K562 treated with DMSO at 1 percent for 48 hours (cell line): ENCODE data around the gene RABL3. TPM values are rescaled to one million over a fixed set of nuclear protein-coding genes. Genes with fewer than 3 reads are reported as not detected.

ENCODE experiments used
- total RNA-seq: library from RNA; unstranded; fragments of 300-600 nt; gene quantifications from 2 replicates; pipeline ENCODE4 v1.2.3, GENCODE V29; 2022; ENCODE audit warnings: low replicate concordance; ENCODE audit errors: extremely low read depth

The RABL3 gene, protein sequence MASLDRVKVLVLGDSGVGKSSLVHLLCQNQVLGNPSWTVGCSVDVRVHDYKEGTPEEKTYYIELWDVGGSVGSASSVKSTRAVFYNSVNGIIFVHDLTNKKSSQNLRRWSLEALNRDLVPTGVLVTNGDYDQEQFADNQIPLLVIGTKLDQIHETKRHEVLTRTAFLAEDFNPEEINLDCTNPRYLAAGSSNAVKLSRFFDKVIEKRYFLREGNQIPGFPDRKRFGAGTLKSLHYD
- not detected in 2 replicates for total RNA-seq

DNA sequence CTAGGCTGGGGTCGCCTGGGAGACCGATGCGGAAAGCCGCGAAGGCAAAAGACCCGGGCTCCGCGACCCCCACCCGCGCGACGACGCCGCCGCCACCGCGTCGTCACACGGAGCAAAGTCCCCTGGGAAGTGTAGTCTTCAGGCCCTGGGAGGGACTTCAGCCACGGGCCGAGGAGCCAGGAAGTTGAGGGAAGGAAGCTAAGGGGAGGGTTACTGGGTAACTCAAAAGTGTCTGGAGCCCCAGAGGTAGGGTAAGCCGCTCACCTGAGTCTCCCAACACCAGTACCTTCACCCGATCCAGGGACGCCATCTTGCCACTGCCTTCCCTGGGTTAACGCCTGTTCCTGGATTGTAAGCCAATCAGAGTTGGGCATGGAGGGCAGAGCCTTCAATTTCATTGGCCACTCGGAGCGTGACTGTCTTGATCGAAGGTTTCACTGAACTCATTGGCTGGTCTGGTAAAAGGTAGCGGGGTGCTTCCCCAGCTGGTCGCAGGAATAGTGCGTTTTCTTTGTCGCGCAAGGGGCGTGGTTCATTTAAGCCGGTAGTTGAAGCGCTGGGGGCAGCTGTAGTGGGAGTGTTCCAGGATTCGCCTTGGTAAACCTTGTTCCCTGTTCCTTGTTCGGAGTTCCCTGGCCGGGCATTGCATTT lies at the start of gene RABL3, which contains the start of gene GTF2E1:
Gene RABL3 (minus strand): TSS at position 319 of the 651 bp plus-strand sequence. CDS start 9 bp downstream, at position 310.
Gene GTF2E1 (plus strand): TSS at position 547 of the 651 bp plus-strand sequence. CDS start 7,809 bp downstream, outside the sequence.

DNA sequence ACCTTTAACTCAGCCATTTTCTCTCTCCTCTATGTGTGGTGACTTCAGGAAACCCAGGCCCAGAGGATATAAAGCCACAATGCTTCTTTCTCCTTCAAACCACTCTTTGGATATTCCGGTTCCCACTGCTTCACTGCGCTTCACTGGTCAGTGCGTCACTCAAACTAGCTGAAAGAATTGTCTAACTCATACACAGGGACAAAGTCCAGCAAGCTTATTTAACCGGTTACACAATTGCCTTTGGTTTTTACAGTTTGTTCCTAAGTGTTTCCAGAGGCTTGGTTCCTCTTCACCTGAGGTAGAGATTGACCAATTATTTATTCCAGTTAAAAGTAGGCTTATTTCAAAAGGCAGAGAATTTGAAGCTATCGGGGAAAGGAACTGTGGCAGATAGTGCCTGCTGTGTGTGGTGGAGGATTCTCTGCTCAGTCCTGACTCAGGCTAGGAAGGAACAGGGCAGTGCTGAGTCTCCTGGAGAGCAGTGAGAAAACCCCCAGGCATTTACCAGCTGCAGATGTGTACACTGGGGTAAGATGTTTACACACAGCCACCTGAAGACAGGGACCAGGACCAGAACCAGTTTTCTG lies 60.1 kb downstream of the RABL3 start, which contains the start of gene HGD:
Gene HGD (minus strand): TSS at position 145 of the 587 bp plus-strand sequence. CDS start 128 bp downstream, at position 17.

Other genes starting within 250 kb of the RABL3 start
- gene NDUFB4, start 146.2 kb downstream of the RABL3 start, total RNA-seq = not detected in 2 replicates
- not detected in 2 replicates for gene HGD, start 60.3 kb downstream of the RABL3 start, total RNA-seq
- gene GTF2E1, start 228 bp upstream of the RABL3 start, total RNA-seq = not detected in 2 replicates
- not detected in 2 replicates for gene STXBP5L, start 165.7 kb upstream of the RABL3 start, total RNA-seq